ENCODE measurements around the gene UEVLD. TPM values are rescaled to one million over a fixed set of nuclear protein-coding genes. Genes with fewer than 3 reads are reported as not detected.

Gene UEVLD
- total RNA-seq, 3 donors from 2014 or later = 28.5 to 54.4 (median 28.8) TPM

- TF ChIP-seq CTCF (IDR thresholded peaks at IDR 0.05) (no peak), POLR2A (IDR thresholded peaks at IDR 0.05) (no peak), POLR2AphosphoS5 (IDR thresholded peaks at IDR 0.05) (no peak)
- Histone ChIP-seq H3K36me3 (no peaks in the 10 kb centered on the region), H3K4me3 (no peak overlapping the region), H3K27ac (no peak overlapping the region), H3K4me1 (no peaks in the 10 kb centered on the region), H3K9me3 (no peaks in the 10 kb centered on the region), H3K27me3 (no peaks in the 10 kb centered on the region)
- DNase-seq (ENCODE audit: low spot score in 2 of 2) = no peak
- intact Hi-C loops (cut with DNase I; ENCODE audit: low total_unique reads) = no loop called here
These were observed 35.6 kb upstream of the UEVLD start for GRCh38 chr11:18624161-18624560.

DNA sequence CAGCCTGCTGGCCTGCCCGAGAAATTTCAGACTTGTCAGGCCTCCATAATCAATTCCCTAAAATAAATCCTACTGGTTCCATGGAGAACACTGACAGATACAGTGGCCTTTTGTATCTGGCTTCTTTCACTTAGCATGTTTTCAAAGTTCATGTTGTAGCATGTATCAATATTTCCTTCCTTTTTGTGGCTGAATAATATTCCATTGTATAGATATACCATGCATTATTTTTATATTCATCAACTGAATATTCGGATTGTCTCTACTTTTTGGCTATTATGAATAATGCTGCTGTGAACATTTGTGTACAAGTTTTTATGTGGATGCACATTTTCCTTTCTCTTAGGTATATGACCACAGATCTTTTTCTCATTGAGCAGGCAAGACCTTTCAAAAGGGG lies 35.2 kb upstream of the UEVLD start:
- no peak for DNase-seq (ENCODE audit: low spot score in 2 of 2)
- Histone ChIP-seq H3K9me3 (no peaks in the 10 kb centered on the region), H3K27ac (no peak overlapping the region), H3K27me3 (no peaks in the 10 kb centered on the region), H3K4me3 (no peak overlapping the region), H3K36me3 (no peaks in the 10 kb centered on the region), H3K4me1 (no peaks in the 10 kb centered on the region)
- TF ChIP-seq POLR2AphosphoS5 (IDR thresholded peaks at IDR 0.05) = no peak
- intact Hi-C loops (cut with DNase I; ENCODE audit: low total_unique reads) = no loop called here

- no peaks in the 10 kb centered on the region for H3K9me3 ChIP-seq
- H3K4me1 ChIP-seq = no peaks in the 10 kb centered on the region
- intact Hi-C loops (cut with DNase I; ENCODE audit: low total_unique reads) = no loop called here
- H3K27ac ChIP-seq = peak overlapping the region; percentile 0 to 17
- peaks cover 6% of the 10 kb centered on the region for H3K36me3 ChIP-seq
- H3K27me3 ChIP-seq = no peaks in the 10 kb centered on the region
- TF ChIP-seq POLR2AphosphoS5 (IDR thresholded peaks at IDR 0.05) (no peak), CTCF (IDR thresholded peaks at IDR 0.05) (no peak), POLR2A (IDR thresholded peaks at IDR 0.05) (no peak)
- H3K4me3 ChIP-seq = no peak overlapping the region
- no peak for DNase-seq (ENCODE audit: low spot score in 2 of 2)
These were observed 29.9 kb upstream of the UEVLD start for GRCh38 chr11:18618342-18619025.

- no peaks in the 10 kb centered on the region for H3K27me3 ChIP-seq
- peak overlapping the region in 1 of 2 donors; percentile 17 for H3K27ac ChIP-seq
- no peaks in the 10 kb centered on the region for H3K4me1 ChIP-seq
- DNase-seq (ENCODE audit: low spot score in 2 of 2) = no peak
- no peak for TF ChIP-seq POLR2AphosphoS5 (IDR thresholded peaks at IDR 0.05)
- TF ChIP-seq CTCF (IDR thresholded peaks at IDR 0.05) = no peak
- no peak for TF ChIP-seq POLR2A (IDR thresholded peaks at IDR 0.05)
- H3K36me3 ChIP-seq = peaks cover 6% of the 10 kb centered on the region
- H3K9me3 ChIP-seq = no peaks in the 10 kb centered on the region
- intact Hi-C loops (cut with DNase I; ENCODE audit: low total_unique reads) = no loop called here
- no peak overlapping the region for H3K4me3 ChIP-seq
These were observed 29.3 kb upstream of the UEVLD start for GRCh38 chr11:18617688-18618341.

- Histone ChIP-seq H3K36me3 (peaks cover 6% of the 10 kb centered on the region), H3K4me1 (no peaks in the 10 kb centered on the region), H3K27me3 (no peaks in the 10 kb centered on the region), H3K4me3 (no peak overlapping the region), H3K9me3 (no peaks in the 10 kb centered on the region), H3K27ac (no peak overlapping the region)
- intact Hi-C loops (cut with DNase I; ENCODE audit: low total_unique reads) = no loop called here
- no peak for DNase-seq (ENCODE audit: low spot score in 2 of 2)
- TF ChIP-seq CTCF (IDR thresholded peaks at IDR 0.05) = no peak
- no peak for TF ChIP-seq POLR2AphosphoS5 (IDR thresholded peaks at IDR 0.05)
- no peak for TF ChIP-seq POLR2A (IDR thresholded peaks at IDR 0.05)
These were observed 27.3 kb upstream of the UEVLD start for GRCh38 chr11:18615628-18616392.
